NB4 (cell line): ENCODE data around the gene FAM107B.

ENCODE experiments used
- DNase-seq: peaks from one replicate; pipeline ENCODE4 v3.0.0; 2010; ENCODE audit warnings: low read depth
- H3K4me3 ChIP-seq: one replicate; pipeline ENCODE4 v1.5.1; 2011; ENCODE audit warnings: mild to moderate bottlenecking, low read depth, low read length, moderate library complexity
- MAX ChIP-seq: IDR thresholded peaks from 2 replicates; pipeline ENCODE4 v1.6.1; 2011; ENCODE audit warnings: low read depth, low read length
- MYC ChIP-seq: IDR thresholded peaks from 2 replicates; pipeline ENCODE4 v1.6.1; 2011; ENCODE audit warnings: low read depth, low read length
- POLR2A ChIP-seq: IDR thresholded peaks from 2 replicates; pipeline ENCODE4 v1.6.1; 2011; ENCODE audit warnings: mild to moderate bottlenecking; ENCODE audit not compliant: insufficient read length; ENCODE audit errors: extremely low read depth
- TF ChIP-seq, protein P1 (sequence below): IDR thresholded peaks from one replicate; pipeline ENCODE4 v1.5.1; 2012; ENCODE audit warnings: low read depth, low read length

Gene FAM107B

DNA sequence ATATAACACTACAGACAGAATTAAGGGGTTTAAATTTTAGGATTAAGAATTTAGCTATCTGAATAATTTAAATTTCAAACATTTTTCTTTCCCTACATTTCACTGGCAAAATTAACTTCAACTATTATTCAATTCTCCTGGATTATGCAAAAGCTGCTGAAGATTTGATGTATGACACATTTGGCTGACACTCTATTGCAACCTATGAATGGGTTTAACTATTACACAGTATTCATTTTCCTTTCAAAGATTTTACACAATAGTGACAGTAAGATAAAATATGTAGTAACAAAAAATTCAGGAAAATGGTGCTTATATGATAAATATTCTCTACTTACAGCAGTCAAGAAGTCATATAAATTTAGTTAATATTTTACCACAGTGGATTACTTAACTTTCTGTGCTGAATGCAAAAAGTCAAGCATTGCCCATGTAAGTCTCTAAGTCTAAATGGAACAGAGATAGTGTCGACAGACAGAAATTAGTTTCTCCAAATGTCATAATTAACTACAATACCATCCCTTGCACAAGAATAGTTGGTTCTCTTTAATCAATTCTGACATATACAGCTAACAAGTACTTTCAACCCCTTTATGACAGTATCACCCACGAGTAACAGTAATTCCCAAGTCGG, 249.9 kb downstream of the FAM107B start:
- no peak for DNase-seq
- no peak overlapping the region for H3K4me3 ChIP-seq

GRCh38 chr10:14523286-14523685, 251.4 kb downstream of the FAM107B start:
- no peak for TF ChIP-seq MYC
- TF ChIP-seq, protein P1, sequence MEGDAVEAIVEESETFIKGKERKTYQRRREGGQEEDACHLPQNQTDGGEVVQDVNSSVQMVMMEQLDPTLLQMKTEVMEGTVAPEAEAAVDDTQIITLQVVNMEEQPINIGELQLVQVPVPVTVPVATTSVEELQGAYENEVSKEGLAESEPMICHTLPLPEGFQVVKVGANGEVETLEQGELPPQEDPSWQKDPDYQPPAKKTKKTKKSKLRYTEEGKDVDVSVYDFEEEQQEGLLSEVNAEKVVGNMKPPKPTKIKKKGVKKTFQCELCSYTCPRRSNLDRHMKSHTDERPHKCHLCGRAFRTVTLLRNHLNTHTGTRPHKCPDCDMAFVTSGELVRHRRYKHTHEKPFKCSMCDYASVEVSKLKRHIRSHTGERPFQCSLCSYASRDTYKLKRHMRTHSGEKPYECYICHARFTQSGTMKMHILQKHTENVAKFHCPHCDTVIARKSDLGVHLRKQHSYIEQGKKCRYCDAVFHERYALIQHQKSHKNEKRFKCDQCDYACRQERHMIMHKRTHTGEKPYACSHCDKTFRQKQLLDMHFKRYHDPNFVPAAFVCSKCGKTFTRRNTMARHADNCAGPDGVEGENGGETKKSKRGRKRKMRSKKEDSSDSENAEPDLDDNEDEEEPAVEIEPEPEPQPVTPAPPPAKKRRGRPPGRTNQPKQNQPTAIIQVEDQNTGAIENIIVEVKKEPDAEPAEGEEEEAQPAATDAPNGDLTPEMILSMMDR: no peak
- no peak for TF ChIP-seq POLR2A
- no peak for TF ChIP-seq MAX
- H3K4me3 ChIP-seq: no peak overlapping the region
- DNase-seq: no peak

More for the DNA sequence above, 249.9 kb downstream of the FAM107B start:
- no peak for TF ChIP-seq MYC

DNA sequence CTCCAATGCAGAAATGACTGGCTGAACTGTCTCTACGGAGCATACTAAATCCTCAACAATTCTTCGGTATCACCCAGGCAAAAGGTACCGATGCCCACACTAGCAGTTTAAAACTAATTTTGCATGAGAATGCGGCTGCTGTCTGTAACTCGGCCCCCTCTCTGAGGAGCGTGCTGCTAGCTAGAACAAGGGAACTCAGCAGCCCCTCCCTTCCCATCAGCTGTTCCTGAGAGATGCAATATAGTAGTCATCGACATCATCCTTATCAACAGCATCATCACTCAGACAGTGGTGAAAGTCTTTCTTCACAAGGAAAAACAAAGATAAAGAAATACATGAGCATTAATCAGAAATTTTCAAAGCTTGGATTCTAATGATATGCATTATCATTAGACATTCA, 254.9 kb downstream of the FAM107B start:
- DNase-seq: no peak
- TF ChIP-seq MYC (no peak), POLR2A (no peak), MAX (no peak)
- TF ChIP-seq, protein P1: no peak
- H3K4me3 ChIP-seq: no peak overlapping the region

- H3K4me3 ChIP-seq: no peak overlapping the region
- DNase-seq: no peak
- TF ChIP-seq MAX (no peak), MYC (no peak), POLR2A (no peak)
- TF ChIP-seq, protein P1: no peak
These were observed 256.5 kb downstream of the FAM107B start for GRCh38 chr10:14518149-14518548.

- TF ChIP-seq MAX (no peak), POLR2A (no peak), MYC (no peak)
- TF ChIP-seq, protein P1: no peak
- DNase-seq: no peak
- H3K4me3 ChIP-seq: no peak overlapping the region
These were observed 261.6 kb downstream of the FAM107B start for GRCh38 chr10:14513123-14513522.

DNA sequence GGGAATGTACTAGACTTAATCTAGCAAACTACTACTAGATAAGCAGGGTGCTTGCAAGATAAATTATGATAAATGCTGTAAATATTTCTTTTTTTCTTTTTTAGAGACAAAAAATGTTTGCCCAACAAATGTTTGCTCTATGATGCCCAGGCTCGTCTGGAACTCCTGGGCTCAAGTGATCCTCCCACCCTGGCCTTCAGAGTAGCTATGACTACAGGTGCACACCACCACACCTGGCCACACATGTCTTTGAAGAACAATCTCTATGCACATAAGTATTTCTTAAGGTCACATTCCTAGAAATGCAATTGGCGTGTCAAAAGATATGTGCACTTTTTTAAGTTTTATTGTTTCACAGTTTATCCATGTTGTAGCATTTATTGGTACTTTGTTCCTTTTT, 264.4 kb downstream of the FAM107B start:
- no peak for DNase-seq
- H3K4me3 ChIP-seq: no peak overlapping the region
- no peak for TF ChIP-seq MYC
- TF ChIP-seq, protein P1: no peak
- TF ChIP-seq MAX: no peak
- no peak for TF ChIP-seq POLR2A
